ENCODE data around the gene IGSF10. TPM values are rescaled to one million over a fixed set of nuclear protein-coding genes. Genes with fewer than 3 reads are reported as not detected.

Gene IGSF10
- total and polyA plus RNA-seq, 7 donors: 0.04 to 1.3 (median 0.23) TPM; not detected in 1

- TF ChIP-seq CTCF (IDR thresholded peaks at IDR 0.05): no peak
- H3K4me3 ChIP-seq: no peak overlapping the region
- H3K27ac ChIP-seq: no peak overlapping the region
- no peaks in the 10 kb centered on the region for H3K9me3 ChIP-seq
- H3K36me3 ChIP-seq (ENCODE audit: insufficient read depth in 1 of 2, low read depth in 1 of 2): no peaks in the 10 kb centered on the region
- H3K27me3 ChIP-seq (ENCODE audit: insufficient read depth in 3 of 3, low read length in 2 of 3): peaks cover 0 to 41% (median 2%) of the 10 kb centered on the region in 3 donors
- DNase-seq: no peak
- ATAC-seq: no peak
- whole genome bisulfite sequencing, 3 donors: 71 to 74% (median 72%) methylated on average over 6 of the region's 6 CpGs
- no peaks in the 10 kb centered on the region for H3K4me1 ChIP-seq
- intact Hi-C loops (cut with DNase I): loop anchor here (10.0 kb wide), 2 partner anchors 202 to 372 kb away; no protein-coding TSS in a partner anchor
These were observed 1.5 kb upstream of the IGSF10 start for GRCh38 chr3:151462278-151462780.

- Histone ChIP-seq H3K36me3 (ENCODE audit: insufficient read depth in 1 of 2, low read depth in 1 of 2) (no peaks in the 10 kb centered on the region), H3K4me1 (no peaks in the 10 kb centered on the region), H3K4me3 (peak overlapping the region; percentile 61), H3K9me3 (no peaks in the 10 kb centered on the region), H3K27me3 (ENCODE audit: insufficient read depth in 3 of 3, low read length in 2 of 3) (peaks cover 0 to 39% (median 2%) of the 10 kb centered on the region in 3 donors), H3K27ac (no peak overlapping the region)
- intact Hi-C loops (cut with DNase I): loop anchor here (10.0 kb wide), 2 partner anchors 205 to 375 kb away; no protein-coding TSS in a partner anchor
- DNase-seq: no peak
- WGBS, 3 donors: 60 to 72% (median 60%) methylated on average over 2 of the region's 2 CpGs
- no peak for TF ChIP-seq CTCF (IDR thresholded peaks at IDR 0.05)
- ATAC-seq: no peak
These were observed 633 bp downstream of the IGSF10 start for GRCh38 chr3:151460228-151460627.

GRCh38 chr3:151459358-151459757, 1.5 kb downstream of the IGSF10 start:
- DNase-seq: no peak
- intact Hi-C loops (cut with DNase I): no loop called here
- ATAC-seq: no peak
- no peak for TF ChIP-seq CTCF (IDR thresholded peaks at IDR 0.05)
- no peaks in the 10 kb centered on the region for H3K9me3 ChIP-seq
- peaks cover 0 to 32% (median 2%) of the 10 kb centered on the region in 3 donors for H3K27me3 ChIP-seq (ENCODE audit: insufficient read depth in 3 of 3, low read length in 2 of 3)
- no peaks in the 10 kb centered on the region for H3K36me3 ChIP-seq (ENCODE audit: insufficient read depth in 1 of 2, low read depth in 1 of 2)
- H3K4me3 ChIP-seq: no peak overlapping the region
- H3K4me1 ChIP-seq: no peaks in the 10 kb centered on the region
- 9 to 29% (median 28%) methylated on average over 3 of the region's 3 CpGs for WGBS, 3 donors
- H3K27ac ChIP-seq: no peak overlapping the region

- no peak for ATAC-seq
- intact Hi-C loops (cut with DNase I): no loop called here
These were observed 4.8 kb downstream of the IGSF10 start for GRCh38 chr3:151456065-151456464.

More at GRCh38 chr3:151456065-151456464, 4.8 kb downstream of the IGSF10 start:
- 90 to 94% (median 92%) methylated on average over 3 of the region's 3 CpGs for WGBS, 3 donors
- Histone ChIP-seq H3K27me3 (ENCODE audit: insufficient read depth in 3 of 3, low read length in 2 of 3) (peaks cover 0 to 5% (median 2%) of the 10 kb centered on the region in 3 donors), H3K9me3 (no peaks in the 10 kb centered on the region), H3K36me3 (ENCODE audit: insufficient read depth in 1 of 2, low read depth in 1 of 2) (no peaks in the 10 kb centered on the region), H3K4me1 (no peaks in the 10 kb centered on the region), H3K27ac (no peak overlapping the region), H3K4me3 (no peak overlapping the region)
- TF ChIP-seq CTCF (IDR thresholded peaks at IDR 0.05): no peak
- no peak for DNase-seq
